Thoracic aorta (tissue), 2 donors: ENCODE data around the gene TRNAU1AP. TPM values are rescaled to one million over a fixed set of nuclear protein-coding genes. Genes with fewer than 3 reads are reported as not detected.
"Not testable (repeated sequence)": the region's sequence is repeated elsewhere in the genome, so short reads cannot be mapped to it uniquely, and the experiment has no call there.

Experiments used
- ATAC-seq: fragments of 150-250 bp; one replicate; pipeline ENCODE4 v1.8.0; 2017; ENCODE audit warnings: low read depth; ENCODE audit not compliant: insufficient number of reproducible peaks, low FRiP score
- DNase-seq: peaks from one replicate; pipeline ENCODE4 v3.0.0-alpha.2; 2020; ENCODE audit warnings: low spot score
- H3K27ac ChIP-seq, 2 donors: fragments of 200-600 bp; sonication (generic); 1 replicate in 1 of 2; 2 replicates in 1 of 2; pipeline ENCODE4 v1.5.1; 2016; ENCODE audit warnings: mild to moderate bottlenecking in 2 of 2, moderate library complexity in 2 of 2
- H3K27me3 ChIP-seq: fragments of 200-600 bp; sonication (generic); replicated peaks from 2 replicates; pipeline ENCODE4 v1.6.0; 2016; ENCODE audit warnings: mild to moderate bottlenecking; ENCODE audit not compliant: insufficient read depth
- H3K36me3 ChIP-seq: fragments of 200-600 bp; sonication (generic); one replicate; pipeline ENCODE4 v1.5.1; 2016
- H3K4me1 ChIP-seq, 2 donors: fragments of 200-600 bp; sonication (generic); 1 replicate in 1 of 2; 2 replicates in 1 of 2; pipeline versions ENCODE4 v1.5.1 to v1.6.0; 2016; ENCODE audit warnings: low read depth in 2 of 2, mild to moderate bottlenecking in 1 of 2; ENCODE audit not compliant: control insufficient read depth in 1 of 2
- H3K4me3 ChIP-seq: fragments of 200-600 bp; sonication (generic); 2 replicates; pipeline ENCODE4 v1.5.1; 2016; ENCODE audit warnings: mild to moderate bottlenecking
- H3K9me3 ChIP-seq: fragments of 200-600 bp; sonication (generic); 2 replicates; pipeline ENCODE4 v1.5.1; 2016
- total RNA-seq, 2 donors: library from RNA; depleted of rRNA; stranded (reverse); fragments of >200 nt; gene quantifications; one replicate each; pipeline versions ENCODE4 v1.1.0 to v1.2.3, GENCODE V29; 2016
- TF ChIP-seq, protein P1 (sequence below): fragments of 200-600 bp; sonication (generic); IDR thresholded peaks from one replicate; pipeline ENCODE4 v1.5.1; 2019; ENCODE audit warnings: antibody characterized with exemption

The TRNAU1AP gene
- total RNA-seq, 2 donors from 2014 or later = 25.3 to 28.4 TPM

DNA sequence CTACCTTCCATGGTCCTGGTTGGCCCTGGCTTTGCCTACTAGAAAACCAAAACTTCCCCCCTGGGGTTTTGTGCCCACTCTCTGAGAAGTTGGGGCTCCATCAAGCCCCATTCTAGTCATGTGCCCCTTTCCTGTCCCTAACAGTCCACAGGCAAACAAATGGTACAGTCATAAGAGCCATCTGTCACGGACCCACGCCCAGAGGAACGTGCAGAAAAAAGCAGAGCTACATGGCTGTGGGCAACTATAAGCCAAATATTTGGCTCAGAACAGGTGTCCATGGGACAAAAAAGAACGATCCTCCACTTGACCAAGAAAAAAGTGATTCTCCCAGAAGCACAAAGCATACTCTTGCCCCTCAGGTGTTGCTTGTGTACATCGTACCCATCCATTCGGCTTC, 14.6 kb upstream of the TRNAU1AP start:
- H3K4me3 ChIP-seq = no peak overlapping the region
- H3K36me3 ChIP-seq = no peaks in the 10 kb centered on the region
- H3K4me1 ChIP-seq = no peaks in the 10 kb centered on the region
- H3K9me3 ChIP-seq = no peaks in the 10 kb centered on the region
- ATAC-seq (no peak), DNase-seq (no peak)
- TF ChIP-seq, protein P1, sequence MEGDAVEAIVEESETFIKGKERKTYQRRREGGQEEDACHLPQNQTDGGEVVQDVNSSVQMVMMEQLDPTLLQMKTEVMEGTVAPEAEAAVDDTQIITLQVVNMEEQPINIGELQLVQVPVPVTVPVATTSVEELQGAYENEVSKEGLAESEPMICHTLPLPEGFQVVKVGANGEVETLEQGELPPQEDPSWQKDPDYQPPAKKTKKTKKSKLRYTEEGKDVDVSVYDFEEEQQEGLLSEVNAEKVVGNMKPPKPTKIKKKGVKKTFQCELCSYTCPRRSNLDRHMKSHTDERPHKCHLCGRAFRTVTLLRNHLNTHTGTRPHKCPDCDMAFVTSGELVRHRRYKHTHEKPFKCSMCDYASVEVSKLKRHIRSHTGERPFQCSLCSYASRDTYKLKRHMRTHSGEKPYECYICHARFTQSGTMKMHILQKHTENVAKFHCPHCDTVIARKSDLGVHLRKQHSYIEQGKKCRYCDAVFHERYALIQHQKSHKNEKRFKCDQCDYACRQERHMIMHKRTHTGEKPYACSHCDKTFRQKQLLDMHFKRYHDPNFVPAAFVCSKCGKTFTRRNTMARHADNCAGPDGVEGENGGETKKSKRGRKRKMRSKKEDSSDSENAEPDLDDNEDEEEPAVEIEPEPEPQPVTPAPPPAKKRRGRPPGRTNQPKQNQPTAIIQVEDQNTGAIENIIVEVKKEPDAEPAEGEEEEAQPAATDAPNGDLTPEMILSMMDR = no peak
- no peak overlapping the region for H3K27ac ChIP-seq
- H3K27me3 ChIP-seq = no peaks in the 10 kb centered on the region

DNA sequence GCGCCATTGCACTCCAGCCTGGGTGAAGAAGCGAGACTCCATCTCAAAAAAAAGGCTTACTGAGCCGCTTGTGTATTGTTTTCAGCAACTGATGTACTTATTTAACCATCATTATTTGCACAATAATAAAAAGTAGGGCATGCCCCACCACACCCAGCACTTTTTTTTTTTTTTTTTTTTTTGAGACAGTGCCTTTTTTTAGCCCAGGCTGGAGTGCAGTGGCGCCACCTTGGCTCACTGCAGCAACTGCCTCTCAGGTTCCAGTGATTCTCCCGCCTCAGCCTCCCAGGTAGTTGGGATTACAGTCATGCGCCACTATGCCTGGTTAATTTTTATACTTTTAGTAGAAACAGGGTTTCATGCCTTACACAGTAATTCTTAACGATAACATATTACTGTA, 12.2 kb upstream of the TRNAU1AP start:
- Histone ChIP-seq H3K27me3 (no peaks in the 10 kb centered on the region), H3K4me3 (no peak overlapping the region), H3K9me3 (no peaks in the 10 kb centered on the region), H3K4me1 (no peaks in the 10 kb centered on the region), H3K36me3 (no peaks in the 10 kb centered on the region), H3K27ac (no peak overlapping the region)
- no peak for ATAC-seq
- DNase-seq = no peak
- TF ChIP-seq, protein P1 = no peak

DNA sequence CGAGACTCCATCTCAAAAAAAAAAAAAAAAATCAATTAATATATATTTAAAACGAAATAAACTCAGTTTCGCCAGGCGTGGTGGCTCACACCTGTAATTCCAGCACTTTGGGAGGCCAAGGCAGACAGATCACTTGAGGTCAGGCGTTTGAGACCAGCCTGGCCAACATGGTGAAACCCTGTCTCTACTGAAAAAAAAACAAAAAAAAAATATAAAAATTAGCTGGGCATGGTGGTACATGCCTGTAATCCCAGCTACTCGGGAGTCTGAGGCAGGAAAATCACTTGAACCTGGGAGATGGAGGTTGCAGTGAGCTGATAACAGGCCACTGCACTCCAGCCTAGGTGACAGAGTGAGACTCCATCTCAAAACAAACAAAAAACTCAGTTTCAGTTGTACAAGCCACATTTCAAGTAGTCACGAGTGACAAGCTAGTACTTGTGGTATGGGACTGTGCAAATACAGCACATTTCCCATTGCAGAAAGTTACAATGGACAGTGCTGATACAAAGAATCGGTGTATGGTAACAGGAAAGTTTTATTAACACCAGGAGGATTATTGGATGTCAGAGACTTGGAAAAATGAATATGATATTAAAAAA, 11.4 kb upstream of the TRNAU1AP start:
- not testable (repeated sequence) for H3K4me1 ChIP-seq, H3K4me3 ChIP-seq, H3K36me3 ChIP-seq, H3K27ac ChIP-seq, DNase-seq, H3K9me3 ChIP-seq, H3K27me3 ChIP-seq, ATAC-seq

DNA sequence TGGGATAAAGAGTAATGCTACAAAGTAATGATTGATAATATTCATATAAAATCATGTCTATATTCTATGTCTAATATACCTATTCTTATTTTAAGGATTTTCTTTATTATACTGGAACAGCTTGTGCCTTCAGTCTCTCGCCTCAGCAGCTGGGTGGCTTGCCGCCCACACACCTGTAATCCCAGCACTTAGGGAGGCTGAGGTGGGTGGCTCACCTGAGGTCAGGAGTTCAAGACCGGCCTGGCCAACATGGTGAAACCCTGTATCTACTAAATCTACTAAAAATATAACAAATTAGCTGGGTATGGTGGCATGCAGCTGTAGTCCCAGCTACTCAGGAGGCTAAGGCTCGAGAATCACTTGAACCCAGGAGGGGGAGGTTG, 7.6 kb upstream of the TRNAU1AP start:
- Histone ChIP-seq H3K4me3 (no peak overlapping the region), H3K9me3 (no peaks in the 10 kb centered on the region), H3K27ac (no peak overlapping the region), H3K4me1 (no peaks in the 10 kb centered on the region), H3K36me3 (no peaks in the 10 kb centered on the region), H3K27me3 (no peaks in the 10 kb centered on the region)
- TF ChIP-seq, protein P1 = no peak
- DNase-seq (no peak), ATAC-seq (no peak)

DNA sequence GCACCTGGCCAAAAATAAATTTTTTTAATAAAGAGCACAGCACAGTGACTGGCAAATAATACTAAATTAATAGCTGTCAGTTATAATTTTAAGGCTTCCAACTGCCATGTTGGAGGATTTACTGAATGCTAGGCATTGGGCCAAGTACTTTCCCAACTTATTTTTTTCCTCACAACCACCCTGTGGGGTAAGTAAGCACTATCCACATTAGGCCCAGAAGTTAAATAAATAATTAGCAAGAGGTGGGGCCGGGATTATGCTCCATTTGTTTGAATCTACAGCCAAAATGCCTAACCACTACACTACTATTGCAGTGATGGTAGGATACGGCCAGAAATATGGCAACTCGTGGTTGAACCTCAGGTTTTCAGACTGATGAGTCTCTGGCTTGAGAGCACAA, 4.6 kb upstream of the TRNAU1AP start:
- H3K27me3 ChIP-seq = no peaks in the 10 kb centered on the region
- no peaks in the 10 kb centered on the region for H3K9me3 ChIP-seq

More for the DNA sequence above, 4.6 kb upstream of the TRNAU1AP start:
- ATAC-seq (no peak), DNase-seq (no peak)
- no peaks in the 10 kb centered on the region for H3K36me3 ChIP-seq
- TF ChIP-seq, protein P1 = no peak
- no peak overlapping the region for H3K27ac ChIP-seq
- H3K4me3 ChIP-seq = no peak overlapping the region
- H3K4me1 ChIP-seq = no peaks in the 10 kb centered on the region
